GM21576 (cell line): ENCODE data around the gene SLC39A12.
"Not testable (repeated sequence)": the region's sequence is repeated elsewhere in the genome, so short reads cannot be mapped to it uniquely, and the experiment has no call there.

Experiments
- ATAC-seq: cut with Tn5 transposase; IDR thresholded peaks from one replicate; pipeline ENCODE4 v1.9.1; 2021; ENCODE audit warnings: mild to moderate bottlenecking, moderate library complexity; ENCODE audit not compliant: unreplicated experiment

SLC39A12 gene

DNA sequence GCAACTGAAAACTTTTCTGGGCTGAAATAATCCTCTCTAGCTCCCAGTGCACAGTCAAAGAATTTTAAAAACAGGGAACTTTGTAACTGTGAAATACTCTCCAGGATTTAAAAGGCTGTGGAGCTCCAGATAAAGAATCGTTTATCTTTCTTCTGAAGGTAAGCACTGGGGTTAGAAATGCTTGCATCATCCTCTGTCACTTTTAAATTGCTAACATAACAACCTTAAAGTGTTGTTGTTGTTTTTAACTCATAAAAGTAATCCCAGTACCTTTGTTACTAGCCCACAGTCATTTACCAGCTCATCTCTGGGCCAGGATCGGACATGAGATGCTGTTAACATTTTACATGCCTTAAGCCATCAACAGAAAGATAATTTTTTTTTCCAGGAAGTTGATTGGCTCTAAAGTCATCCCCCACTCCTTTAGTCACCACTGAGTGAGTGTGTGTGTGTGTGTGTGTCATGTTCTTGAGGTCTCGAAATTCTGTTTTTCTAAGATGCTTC is at the start of gene SLC39A12:
TSS of gene SLC39A12 (plus strand) at position 51 of the 504 bp plus-strand sequence. CDS start 1,359 bp downstream, outside the sequence.
- ATAC-seq = no peak

DNA sequence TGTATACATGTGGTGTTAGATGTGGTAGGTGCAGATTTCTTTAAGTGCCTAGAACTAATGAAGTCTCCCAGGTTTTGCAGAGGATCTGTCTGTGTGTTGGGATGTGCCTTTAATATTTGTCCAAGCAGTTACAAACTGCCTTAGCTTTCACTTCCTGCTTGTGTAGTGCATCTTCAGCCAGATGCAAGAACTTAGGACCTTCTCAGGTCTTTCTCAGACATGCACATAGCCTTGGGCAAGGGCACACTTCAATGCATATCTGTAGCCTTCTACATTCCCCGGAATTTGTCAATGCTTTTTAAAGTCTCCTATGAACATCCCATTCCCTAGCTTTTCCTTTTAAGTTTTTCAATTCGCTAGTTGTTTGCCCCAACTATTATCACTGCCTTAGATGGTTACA is 47.2 kb upstream of the SLC39A12 start:
- ATAC-seq = no peak

DNA sequence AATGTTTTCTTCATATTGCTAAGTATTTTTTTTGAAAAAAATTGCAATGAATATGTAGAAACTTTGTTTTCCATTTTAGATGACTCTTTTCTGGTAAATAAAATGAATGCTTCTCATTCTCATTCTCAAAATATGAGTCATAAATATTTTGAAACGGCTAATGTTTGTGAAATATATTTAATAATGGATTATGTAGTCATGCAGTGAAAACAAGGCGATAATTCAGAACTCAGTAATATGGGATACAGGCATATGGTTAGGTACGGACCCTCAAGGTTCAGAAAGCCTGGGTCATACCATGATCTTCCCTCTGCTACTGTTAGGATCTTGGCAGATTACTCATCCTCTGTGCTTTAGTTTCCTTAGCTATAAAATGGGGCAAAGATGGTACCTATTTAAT is 46.2 kb upstream of the SLC39A12 start:
- no peak for ATAC-seq

DNA sequence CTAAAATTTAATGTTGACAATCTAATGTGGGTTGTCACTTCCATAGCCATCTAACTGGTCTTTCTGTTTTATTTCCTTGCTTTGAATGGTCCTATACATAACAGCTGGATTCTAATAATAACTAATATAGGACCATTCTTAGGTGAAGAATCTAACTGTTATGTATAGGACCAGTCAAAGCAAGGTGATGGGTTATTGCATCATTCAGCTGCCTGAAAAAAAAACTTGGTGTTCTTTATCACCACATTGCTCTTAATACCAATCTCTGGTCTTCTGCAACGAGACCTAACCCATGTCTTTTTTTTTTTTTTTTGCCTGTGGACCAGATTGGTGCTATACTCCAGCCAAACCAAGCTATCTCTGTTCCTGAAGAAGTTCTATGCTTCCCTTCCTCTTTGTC is 45.7 kb upstream of the SLC39A12 start:
- ATAC-seq = no peak

DNA sequence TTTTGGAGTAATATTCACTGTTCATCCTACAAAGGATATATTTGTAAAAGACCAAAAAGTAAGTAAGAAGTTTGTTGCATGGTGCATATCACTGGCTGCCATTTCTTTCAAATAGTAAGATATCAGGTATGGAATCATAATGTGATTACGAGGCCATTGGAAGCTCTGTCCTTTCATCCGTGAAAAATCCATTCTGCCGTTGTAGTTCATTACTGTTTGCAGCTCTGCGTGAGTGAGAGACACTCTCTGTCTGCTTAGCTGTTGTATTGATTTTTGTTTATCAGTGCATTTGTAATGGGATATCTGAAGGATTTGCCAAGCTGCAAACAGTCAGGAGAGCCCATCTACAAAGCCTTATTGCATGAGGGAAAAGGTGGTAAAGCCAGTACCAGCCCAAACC is 44.1 kb upstream of the SLC39A12 start:
- no peak for ATAC-seq

DNA sequence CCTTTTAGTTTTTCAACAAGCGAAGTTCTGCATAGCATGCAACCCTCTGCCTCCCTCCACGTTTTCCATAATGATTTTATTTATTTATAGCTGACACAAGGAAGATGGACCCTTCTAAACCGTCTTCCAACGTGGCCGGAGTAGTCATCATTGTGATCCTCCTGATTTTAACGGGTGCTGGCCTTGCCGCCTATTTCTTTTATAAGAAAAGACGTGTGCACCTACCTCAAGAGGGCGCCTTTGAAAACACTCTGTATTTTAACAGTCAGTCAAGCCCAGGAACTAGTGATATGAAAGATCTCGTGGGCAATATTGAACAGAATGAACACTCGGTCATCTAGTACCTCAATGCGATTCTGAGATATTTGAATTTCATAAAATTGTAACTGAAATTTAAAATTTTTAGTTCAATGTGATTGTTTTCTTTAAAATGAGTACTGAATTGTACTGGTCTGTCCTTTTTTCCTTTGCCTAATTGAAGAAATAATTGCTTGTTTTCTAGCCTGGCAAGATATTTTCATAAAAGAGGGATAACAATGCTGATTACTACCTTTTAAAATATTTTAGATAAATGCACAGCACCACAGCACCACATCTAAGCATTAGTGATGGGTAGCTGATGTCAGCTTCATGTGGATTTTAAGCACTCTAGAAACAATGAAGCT is 41.5 kb upstream of the SLC39A12 start:
- ATAC-seq = peak; percentile 75

DNA sequence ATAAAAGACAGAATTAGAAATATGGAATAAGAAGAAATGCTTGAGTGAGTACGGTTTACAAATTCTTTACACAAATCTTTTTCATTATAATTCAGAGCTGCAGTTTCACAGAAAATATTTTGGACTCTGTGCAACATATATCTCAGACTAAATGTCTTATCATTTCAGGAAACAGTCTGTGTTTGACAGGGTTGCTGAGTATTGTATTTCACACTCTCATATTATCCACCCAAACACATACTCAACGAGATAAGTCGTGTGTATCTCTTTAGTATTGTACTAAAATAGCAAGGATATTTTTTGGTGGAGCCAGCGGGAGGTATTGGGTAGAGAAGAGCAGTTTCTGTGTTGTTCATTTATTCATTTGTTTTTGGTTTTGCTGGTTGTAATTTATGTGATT is 39.0 kb upstream of the SLC39A12 start:
- ATAC-seq = no peak

DNA sequence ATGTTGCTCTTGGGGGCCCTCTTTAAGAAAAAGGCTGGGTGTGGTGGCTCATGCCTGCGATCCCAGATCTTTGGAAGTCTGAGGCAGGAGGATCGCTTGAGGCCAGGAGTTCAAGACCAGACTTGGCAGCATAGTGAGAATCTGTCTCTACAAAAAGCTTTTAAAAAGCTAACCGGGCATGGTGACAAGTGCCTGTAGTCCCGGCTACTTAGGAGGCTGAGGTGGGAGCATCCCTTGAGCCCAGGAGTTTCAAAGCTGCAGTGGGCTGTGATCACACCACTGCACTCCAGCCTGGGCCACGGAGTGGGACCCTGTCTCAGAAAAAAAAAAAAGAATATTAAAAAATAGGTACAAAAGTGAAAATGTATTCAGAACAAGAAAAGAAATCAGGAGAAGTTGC is 38.1 kb upstream of the SLC39A12 start:
- ATAC-seq = no peak

DNA sequence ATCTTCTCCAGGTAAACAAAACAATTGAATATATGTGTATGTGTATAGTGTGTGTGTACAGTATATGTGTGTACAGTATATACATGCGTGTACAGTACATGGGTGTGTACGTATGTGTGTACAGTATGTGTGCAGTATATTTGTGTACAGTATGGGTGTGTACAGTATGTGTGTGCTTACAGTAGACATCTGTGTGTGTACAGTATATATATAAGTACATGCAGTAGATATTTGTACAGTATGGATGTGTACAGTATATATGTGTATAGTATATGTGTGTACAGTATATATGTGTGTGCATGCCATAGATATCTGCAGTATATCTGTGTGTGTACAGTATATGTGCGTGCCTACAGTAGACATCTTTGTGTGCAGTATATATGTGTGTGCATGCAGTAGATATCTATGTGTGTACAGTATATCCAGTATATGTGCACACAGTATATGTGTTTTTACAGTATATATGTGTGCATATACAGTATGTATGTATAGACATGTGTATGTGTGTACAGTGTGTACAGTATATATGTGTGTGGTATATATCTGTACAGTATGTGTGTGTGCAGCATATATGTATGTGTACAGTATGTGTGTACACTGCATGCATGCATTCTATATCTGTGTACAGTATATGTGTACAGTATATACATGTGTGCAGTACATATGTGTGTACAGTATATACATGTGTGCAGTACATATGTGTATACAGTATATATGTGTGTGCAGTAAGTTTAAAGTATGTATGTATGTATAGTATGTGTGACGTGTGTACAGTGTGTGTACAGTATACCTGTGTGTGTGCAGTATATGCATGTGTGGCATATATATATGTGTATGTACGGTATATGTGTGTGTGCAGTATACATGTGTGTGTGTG is 37.3 kb upstream of the SLC39A12 start:
- no peak for ATAC-seq

DNA sequence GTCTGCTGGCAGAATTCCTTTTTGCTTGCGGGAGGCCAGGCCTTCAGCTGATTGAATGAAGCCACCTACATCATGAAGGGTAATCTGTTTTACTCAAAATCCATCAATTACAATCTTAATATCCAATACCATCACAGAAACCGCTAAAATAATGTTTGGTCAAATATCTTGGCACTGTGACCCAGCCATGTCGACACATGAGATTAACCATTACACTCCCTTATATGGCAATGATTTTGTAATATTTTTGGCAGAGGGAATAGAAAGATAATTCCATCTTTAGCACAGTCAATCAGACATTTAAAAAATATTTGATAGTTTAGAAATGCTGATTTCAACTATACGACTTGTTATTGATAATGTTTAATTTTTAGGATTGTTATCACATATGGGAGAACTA is 36.5 kb upstream of the SLC39A12 start:
- no peak for ATAC-seq

DNA sequence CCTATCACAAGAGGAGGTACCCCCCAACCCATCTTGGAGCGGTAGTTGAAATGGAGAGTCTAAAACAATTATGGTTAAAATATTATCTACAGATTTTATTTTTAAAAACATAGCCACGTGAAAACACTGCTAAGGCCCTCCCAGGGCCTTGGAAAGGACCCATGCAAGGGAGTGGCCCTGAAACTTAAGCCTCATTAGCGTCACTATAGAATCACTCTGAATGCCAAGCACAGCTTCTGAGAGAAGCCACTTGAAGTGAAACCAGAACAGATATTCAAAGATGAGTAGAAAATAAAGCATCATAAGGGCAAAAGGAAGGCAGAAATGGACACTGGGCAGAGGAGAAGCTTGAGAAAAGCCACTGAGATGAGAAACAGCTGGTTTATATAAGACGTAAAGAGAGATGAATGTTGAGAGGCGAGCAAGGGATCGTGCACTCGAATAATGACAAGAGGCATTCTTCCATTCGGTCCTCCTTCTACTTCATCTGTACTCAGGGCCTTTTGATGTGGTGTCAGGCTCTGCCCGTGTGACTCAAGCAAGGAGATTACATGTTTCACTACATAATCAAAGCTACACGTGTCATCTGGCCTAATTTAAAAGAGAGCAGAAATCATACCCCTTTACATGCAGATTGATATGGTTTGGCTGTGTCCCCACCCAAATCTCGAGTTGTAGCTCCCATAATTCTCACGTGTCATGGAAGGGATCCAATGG is 33.4 kb upstream of the SLC39A12 start:
- ATAC-seq = no peak

DNA sequence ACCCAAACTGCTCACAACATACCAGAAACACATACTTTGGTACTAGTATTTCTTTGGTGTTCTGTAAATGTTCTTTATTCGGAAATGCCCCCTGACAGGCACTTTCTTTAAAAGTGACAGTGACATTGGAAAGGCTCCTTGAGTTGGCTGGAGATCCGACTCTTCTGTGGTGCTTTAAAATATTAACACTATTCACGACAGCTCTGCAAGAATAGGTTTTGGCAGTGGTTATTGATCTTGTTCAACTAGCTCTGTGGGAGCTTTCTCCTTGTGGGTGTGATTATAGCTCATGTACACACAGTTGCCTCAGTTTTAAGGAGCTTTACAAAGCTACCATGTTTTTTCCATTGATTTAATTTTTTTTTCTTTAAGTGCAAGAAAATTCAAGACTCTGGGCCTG is 30.3 kb upstream of the SLC39A12 start:
- ATAC-seq = no peak

DNA sequence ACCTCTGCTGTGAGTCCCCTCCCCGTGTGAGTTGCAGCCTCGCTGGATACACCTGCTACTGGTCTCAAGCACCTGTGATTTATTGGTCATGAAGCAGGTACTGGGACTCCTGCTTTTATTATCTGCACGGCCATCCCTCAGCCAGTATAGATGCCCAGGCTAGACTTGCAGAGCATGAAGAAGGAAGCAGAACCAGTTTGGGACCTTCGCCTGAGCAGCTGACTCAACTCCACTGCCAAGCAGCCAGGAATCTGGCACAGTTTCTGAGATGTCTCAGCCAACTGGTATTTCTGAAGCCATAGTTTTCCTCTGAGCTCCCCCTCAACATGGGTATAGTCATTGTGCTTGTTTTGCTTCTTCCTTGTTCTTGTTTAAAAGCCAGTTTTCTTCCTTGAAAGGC is 28.0 kb upstream of the SLC39A12 start:
- no peak for ATAC-seq

DNA sequence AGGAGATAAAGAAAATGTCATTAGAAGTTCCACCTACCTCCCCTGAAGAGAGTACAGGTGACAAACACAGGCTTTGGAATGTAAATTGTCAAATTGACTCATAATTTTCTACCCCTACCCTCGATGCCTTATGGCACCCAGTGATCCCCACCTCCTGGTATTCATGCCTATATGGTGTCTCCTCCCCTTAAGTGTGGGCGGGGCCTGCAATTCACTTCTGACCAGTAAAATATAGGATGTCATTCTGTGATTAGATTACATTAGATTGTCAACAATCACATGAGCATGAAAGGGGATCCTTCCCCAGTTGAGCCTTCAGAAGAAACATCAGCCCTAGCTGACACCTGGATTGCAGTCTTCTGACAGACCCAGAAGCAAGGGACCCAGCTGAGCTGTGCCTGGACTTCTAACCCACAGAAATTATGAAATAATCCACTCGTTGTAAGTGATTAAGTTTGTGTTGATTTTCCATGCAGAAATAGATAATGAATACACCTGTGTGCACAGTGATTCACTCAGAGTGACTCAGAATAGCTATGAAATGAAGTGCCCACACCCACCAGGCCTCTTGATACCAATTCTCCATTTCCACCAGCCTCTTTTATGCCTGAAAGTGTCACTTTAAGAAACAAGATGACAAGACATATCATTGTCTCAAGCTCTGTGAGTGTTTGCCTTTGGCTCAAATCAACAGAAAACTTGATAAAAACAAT is 8.5 kb upstream of the SLC39A12 start:
- no peak for ATAC-seq

DNA sequence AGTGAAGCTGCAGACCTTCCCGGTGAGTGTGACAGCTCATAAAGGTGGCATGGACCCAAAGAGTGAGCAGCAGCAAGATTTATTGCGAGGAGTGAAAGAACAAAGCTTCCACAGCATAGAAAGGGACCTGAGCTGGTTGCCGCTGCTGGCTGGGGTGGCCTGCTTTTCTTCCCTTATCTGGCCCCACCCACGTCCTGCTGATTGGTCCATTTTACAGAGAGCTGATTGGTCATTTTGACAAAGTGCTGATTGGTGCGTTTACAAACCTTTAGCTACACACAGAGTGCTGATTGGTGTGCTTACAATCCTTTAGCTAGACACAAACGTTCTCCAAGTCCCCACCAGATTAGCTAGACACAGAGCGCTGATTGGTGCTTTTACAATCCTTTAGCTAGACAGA is 1.4 kb upstream of the SLC39A12 start:
- not testable (repeated sequence) for ATAC-seq

DNA sequence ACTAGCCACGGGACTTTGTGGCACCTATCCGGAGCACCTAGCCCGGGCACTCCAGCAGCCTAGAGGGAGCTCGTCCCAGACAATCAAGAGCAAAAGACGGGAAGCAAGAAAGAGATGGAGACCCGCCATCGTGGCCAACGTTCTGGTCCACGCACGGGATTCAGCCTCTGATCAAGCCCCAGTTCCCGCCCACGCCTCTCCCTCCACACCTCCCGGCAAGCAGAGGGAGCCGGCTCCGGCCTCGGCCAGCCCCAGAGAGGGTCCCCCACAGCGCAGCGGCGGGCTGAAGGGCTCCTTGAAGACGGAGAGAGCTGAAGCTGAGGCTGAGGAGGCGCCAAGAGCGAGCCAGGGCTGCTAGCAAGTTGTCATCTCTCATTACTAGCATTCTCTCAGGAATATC is 992 bp upstream of the SLC39A12 start:
- no peak for ATAC-seq

DNA sequence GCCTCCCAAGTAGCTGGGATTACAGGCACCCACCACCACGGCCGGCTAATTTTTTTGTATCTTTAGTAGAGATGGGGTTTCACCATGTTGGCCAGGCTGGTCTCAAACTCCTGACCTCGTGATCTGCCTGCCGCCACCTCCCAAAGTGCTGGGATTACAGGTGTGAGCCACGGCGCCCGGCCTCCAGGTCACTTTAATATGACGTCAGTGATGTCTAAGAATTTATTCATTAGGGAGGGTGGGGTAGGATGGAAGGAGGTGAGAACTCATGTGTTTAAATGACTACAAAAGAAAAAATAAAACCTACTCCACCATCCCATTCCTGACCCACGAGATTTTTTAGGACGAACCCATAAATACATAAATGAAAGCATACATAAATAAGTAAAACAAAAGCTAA is 2.7 kb downstream of the SLC39A12 start:
- not testable (repeated sequence) for ATAC-seq

DNA sequence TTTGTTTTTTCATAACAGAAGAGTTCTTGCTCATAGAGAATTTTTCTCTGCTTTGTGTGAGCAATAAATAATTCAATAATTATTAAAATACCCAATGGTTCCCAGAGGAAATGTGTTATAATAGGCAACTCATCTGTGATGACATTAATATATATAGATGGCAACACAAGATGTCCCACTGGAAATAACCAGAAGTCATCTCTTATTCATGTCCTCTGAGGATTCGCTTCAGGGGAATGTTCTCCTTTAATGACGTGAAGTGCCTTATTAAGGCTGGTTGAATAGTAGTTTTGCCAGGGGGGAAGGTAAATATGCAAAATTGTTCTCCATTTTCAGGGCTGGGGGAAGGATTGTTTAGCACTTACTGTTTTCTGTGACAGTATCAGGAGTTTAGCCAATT is 3.1 kb downstream of the SLC39A12 start:
- ATAC-seq = no peak

DNA sequence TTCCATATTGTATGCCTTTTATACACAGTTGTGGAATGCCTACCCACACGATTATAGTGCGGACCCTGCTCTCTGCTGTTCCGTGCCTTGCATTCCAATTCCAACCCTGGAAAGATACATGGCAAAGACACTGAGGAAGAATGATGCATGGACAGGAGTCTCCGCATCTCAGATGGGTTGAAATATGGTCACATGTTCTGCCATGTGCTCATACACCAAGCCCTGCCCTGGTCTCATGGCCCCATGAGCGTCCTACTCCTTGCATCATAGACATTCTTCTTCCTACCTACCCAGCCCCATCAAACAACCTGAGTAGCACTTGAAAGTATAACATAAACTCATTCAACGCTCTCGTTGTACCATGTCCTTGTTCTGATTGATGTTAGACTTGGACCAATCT is 6.3 kb downstream of the SLC39A12 start:
- no peak for ATAC-seq

DNA sequence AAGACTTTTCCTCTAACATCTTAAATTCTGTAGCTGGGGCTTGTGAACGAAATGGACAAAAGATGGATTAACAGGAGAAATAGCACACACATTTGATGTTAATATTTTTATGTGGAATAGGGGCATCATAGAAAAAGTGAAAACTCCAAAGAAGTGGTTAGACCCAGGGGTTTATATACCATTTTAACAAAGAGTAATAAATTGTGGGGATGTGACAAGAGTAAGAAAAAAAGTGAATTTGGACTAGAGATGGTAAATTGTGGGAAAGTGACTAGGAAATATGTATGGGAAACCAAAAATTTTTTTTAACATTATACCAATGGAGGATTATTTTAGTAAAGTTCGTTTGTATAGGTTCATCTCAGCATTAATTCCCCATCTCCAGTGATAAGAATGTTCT is 8.2 kb downstream of the SLC39A12 start:
- no peak for ATAC-seq
